NCI-H2196 (cell line): ENCODE results near the gene HELT.

Experiments
- DNase-seq: peaks from one replicate; lab custom pipeline; 2025; ENCODE audit not compliant: unreplicated experiment; lab: John Stamatoyannopoulos, UW

HELT gene

GRCh38 chr4:185003596-185004351 is 14.5 kb upstream of the HELT start:
- no peak for DNase-seq

GRCh38 chr4:185004562-185005218 is 13.6 kb upstream of the HELT start:
- DNase-seq: peak; percentile 65

DNA sequence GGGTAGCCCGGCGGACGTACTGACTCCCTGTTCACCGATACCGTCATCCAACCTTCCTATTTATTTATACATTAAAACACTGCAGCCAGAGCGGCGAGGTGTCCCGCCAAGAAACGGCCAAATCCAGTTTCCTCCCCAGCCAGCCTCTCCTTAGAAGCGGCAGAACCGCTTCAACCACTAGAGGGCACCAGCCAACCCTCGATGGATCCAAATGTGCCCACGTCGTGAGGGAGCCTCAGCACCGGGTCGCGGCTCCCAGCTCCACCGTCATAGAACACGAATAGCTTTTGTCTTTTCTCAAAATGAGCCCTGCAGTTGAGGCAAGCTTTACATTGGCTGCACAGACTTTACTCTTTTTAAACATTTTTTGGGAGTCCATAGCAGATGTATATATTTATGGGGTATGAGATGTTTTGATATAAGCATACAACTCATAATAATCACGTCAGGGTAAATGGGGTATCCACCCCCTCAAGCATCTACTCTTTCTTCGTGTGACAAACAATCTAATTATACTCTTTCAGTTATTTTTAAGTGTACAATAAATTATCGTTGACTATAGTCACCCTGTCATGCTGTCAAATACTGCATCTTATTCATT is 13.0 kb upstream of the HELT start:
- peak; percentile 68 for DNase-seq

- DNase-seq: no peak
These were observed 6.9 kb upstream of the HELT start for GRCh38 chr4:185011408-185011807.

GRCh38 chr4:185013417-185014125 is 4.7 kb upstream of the HELT start:
- no peak for DNase-seq

- no peak for DNase-seq
These were observed 3.2 kb upstream of the HELT start for GRCh38 chr4:185015108-185015507.

GRCh38 chr4:185016101-185016940 is 2.0 kb upstream of the HELT start:
- DNase-seq: no peak

- DNase-seq: no peak
These were observed 1.1 kb upstream of the HELT start for GRCh38 chr4:185016946-185017758.

DNA sequence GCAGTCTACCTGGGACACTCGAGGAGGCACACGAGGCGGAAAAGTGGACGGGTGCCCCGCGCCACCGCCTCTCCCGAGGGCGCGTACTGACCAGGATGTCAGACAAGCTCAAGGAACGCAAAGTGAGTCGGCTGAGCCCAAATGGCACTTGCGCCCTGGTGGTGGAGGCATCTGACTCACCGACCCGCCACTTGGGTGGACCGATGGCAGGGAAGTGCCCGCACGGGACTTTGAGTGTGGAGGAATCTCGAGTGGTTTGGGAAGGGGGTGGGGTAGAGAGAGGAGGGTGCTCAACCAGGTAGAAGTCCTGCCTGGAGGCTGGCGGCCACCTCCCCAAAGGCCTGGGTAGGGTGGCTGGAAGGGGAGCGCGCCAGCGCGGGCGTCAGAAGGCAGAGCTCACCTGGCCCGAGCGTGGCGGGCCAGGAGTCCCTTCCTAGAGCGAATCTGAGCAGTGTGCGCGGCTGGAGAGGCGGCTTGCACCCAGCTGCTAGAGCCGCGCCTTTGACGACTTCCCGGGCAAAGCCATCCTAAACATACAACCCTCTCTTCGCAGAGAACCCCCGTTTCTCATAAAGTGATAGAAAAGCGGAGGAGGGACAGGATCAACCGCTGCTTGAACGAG is 655 bp downstream of the HELT start:
- peak; percentile 8 for DNase-seq

- no peak for DNase-seq
These were observed 1.4 kb downstream of the HELT start for GRCh38 chr4:185019456-185020292.

GRCh38 chr4:185020293-185020808 is 2.1 kb downstream of the HELT start:
- DNase-seq: peak; percentile 23

DNA sequence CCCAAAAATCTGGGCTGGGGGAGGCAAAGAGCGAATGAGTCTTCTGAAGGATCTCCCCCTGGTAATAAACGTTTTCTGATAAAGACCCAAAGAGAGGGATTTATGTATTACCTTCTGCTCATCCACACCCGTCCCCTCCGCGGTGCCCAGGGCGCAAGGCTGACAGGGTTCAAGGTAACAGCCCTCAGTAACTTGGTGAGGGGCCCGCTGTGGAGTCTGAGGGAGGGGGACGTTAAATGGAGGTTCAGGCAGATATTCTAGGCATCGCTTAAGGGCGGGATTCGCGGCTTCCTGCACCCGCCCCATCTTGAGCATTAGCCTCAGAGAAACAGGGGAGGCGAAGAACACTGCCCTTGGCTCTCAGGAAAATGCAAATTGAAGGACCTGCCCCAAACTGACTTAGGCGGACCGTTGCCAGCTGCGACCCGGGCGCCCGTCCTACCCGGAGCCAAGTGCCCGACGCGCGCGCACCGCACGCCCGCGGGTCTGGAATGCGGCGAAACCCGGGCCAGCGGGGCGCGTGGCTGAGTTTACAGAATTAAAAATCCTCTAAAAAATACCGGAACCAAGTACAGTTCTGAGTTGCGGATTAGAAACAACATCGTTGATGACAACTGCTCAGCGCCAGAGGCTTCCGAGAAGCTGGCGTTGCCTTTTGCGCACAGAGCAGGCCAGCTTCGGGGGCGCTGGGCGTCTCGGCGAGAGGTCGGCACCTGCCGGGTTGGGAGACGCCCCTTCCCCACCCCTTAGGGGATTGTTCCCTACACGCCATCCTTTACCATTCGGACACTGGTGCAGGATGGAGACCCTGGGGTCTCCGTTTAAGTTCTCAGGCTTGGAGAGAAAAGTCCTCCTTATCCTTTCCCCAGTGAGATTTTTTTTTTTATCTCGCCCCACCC is 2.8 kb downstream of the HELT start:
- no peak for DNase-seq

GRCh38 chr4:185023471-185023870 is 5.2 kb downstream of the HELT start:
- DNase-seq: no peak

GRCh38 chr4:185028625-185029024 is 10.3 kb downstream of the HELT start:
- DNase-seq: no peak

DNA sequence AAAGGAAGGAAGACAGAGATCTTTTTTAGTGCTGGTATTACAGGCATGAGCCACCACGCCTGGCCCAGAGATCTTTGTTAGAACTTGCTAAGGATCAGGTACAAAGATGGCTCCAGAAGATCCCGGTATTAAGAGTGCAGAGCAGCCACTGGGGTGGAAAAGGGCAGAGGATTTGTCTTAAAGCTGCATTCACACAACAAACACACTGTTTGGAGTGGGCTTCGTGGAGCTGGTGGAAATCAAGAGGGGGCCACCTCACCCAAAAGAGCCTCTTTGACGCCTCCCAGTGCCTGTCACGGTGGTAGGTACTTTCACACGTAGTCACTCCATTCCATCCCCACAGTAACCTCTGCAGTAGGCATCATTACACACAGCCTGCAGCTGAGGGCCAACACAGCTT is 13.3 kb downstream of the HELT start:
- DNase-seq: no peak

- DNase-seq: no peak
These were observed 14.8 kb downstream of the HELT start for GRCh38 chr4:185033072-185033471.

DNA sequence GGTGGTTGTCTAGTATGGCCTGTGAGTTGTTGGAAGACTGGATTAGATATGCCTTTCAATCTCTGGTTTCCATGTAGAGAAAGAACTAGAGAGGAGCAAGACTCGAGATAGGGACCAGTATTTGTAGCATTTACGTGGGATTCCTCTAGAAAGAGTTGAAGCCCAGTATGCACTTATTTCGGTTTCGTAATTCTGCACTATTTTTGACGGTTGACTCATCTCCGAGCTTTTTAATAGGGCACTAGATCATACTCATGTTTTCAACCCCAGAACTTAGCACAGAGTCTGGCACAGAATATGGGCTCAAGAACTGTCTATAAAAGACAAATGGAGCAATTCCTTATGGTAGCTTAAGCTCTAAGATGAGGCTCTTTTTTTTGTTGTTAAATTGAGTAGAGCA is 15.7 kb downstream of the HELT start:
- DNase-seq: no peak
